Ishikawa (cell line): ENCODE data around the gene ZNF783.

Experiments used
- CEBPB ChIP-seq: IDR thresholded peaks from 2 replicates; pipeline ENCODE4 v1.6.1; 2012
- CREB1 ChIP-seq: IDR thresholded peaks from 2 replicates; pipeline ENCODE4 v1.6.1; 2012; ENCODE audit warnings: low read depth
- EGR1 ChIP-seq: IDR thresholded peaks from 2 replicates; pipeline ENCODE4 v1.6.1; 2012
- EP300 ChIP-seq: IDR thresholded peaks from 2 replicates; pipeline ENCODE4 v1.6.1; 2012; ENCODE audit warnings: borderline replicate concordance
- FOXM1 ChIP-seq: IDR thresholded peaks from 2 replicates; pipeline ENCODE4 v1.6.1; 2012; ENCODE audit warnings: low read depth, borderline replicate concordance
- NFIC ChIP-seq: IDR thresholded peaks from 2 replicates; pipeline ENCODE4 v1.6.1; 2012
- RAD21 ChIP-seq: IDR thresholded peaks from 2 replicates; pipeline ENCODE4 v1.6.1; 2012; ENCODE audit warnings: low read depth
- TAF1 ChIP-seq: IDR thresholded peaks from 2 replicates; pipeline ENCODE4 v1.6.1; 2012; ENCODE audit warnings: low read depth, mild to moderate bottlenecking
- TCF12 ChIP-seq: IDR thresholded peaks from 2 replicates; pipeline ENCODE4 v1.6.1; 2012; ENCODE audit warnings: low read depth
- TEAD4 ChIP-seq: IDR thresholded peaks from 2 replicates; pipeline ENCODE4 v1.6.1; 2012
- YY1 ChIP-seq: IDR thresholded peaks from 2 replicates; pipeline ENCODE4 v1.6.1; 2012; ENCODE audit warnings: low read depth
- ZBTB7A ChIP-seq: IDR thresholded peaks from 2 replicates; pipeline ENCODE4 v1.6.1; 2012; ENCODE audit warnings: low read depth
- TF ChIP-seq, protein P1 (sequence below): IDR thresholded peaks from 2 replicates; pipeline ENCODE4 v1.6.1; 2012; ENCODE audit warnings: low read depth, mild to moderate bottlenecking
- TF ChIP-seq, protein P2 (sequence below): IDR thresholded peaks from 2 replicates; pipeline ENCODE4 v1.6.1; 2012
- TF ChIP-seq, protein P3 (sequence below): IDR thresholded peaks from 2 replicates; pipeline ENCODE4 v1.6.1; 2012

Gene ZNF783

DNA sequence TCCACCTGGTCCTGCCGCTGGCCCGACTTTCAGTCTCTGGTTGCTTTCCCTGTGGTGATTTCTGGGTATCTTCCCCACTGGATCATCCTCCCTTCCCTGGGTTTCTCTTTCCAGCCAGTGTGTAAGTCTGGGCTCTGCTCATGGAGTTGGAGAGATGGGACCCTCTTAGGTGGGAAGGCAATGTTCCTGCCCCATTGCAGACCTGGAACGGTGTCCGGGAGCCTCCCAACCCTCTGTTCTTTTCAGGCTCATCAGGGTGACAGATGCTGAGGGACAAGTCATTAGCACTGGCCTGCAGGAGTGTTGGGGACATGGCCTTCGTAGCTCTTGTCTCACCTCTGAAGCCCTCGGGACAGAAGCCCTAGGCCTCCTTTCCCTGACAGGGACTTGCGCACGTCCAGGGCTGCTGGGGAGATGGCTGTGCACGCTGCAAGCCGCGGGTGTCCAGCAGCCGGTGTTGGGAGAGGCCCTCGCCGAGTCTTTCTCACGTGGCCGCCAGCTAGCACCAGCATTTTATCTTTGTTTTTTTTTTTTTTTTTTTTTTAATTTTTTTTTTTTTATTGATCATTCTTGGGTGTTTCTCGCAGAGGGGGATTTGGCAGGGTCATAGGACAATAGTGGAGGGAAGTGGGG lies 17.2 kb downstream of the ZNF783 start:
- TF ChIP-seq ZBTB7A, result no peak
- TF ChIP-seq CREB1, result no peak
- TF ChIP-seq CEBPB, result no peak
- no peak for TF ChIP-seq NFIC
- TF ChIP-seq TEAD4, result no peak
- TF ChIP-seq TAF1, result no peak
- TF ChIP-seq TCF12, result no peak
- TF ChIP-seq EP300, result no peak
- TF ChIP-seq, protein P1, sequence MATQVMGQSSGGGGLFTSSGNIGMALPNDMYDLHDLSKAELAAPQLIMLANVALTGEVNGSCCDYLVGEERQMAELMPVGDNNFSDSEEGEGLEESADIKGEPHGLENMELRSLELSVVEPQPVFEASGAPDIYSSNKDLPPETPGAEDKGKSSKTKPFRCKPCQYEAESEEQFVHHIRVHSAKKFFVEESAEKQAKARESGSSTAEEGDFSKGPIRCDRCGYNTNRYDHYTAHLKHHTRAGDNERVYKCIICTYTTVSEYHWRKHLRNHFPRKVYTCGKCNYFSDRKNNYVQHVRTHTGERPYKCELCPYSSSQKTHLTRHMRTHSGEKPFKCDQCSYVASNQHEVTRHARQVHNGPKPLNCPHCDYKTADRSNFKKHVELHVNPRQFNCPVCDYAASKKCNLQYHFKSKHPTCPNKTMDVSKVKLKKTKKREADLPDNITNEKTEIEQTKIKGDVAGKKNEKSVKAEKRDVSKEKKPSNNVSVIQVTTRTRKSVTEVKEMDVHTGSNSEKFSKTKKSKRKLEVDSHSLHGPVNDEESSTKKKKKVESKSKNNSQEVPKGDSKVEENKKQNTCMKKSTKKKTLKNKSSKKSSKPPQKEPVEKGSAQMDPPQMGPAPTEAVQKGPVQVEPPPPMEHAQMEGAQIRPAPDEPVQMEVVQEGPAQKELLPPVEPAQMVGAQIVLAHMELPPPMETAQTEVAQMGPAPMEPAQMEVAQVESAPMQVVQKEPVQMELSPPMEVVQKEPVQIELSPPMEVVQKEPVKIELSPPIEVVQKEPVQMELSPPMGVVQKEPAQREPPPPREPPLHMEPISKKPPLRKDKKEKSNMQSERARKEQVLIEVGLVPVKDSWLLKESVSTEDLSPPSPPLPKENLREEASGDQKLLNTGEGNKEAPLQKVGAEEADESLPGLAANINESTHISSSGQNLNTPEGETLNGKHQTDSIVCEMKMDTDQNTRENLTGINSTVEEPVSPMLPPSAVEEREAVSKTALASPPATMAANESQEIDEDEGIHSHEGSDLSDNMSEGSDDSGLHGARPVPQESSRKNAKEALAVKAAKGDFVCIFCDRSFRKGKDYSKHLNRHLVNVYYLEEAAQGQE, result no peak
- no peak for TF ChIP-seq EGR1
- no peak for TF ChIP-seq YY1

DNA sequence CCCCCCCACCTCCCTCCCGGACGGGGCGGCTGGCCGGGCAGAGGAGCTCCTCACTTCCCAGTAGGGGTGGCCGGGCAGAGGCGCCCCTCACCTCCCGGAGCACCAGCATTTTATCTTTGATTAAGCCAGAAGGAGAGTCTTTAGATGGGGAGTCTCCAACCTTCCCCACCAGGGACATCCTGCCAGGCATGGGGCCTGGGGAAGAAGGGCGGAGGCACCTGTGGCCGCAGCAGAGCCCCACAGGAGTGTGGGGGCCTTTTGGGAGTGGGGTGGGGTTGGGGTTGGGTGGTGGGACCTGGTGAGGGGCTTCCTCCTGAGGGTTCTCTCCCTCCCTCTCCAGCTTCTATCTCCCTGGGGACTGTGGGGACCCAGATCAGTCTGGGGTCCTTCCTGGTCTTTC lies 18.2 kb downstream of the ZNF783 start:
- TF ChIP-seq FOXM1 (no peak), EGR1 (no peak), ZBTB7A (no peak), YY1 (no peak), CREB1 (no peak), CEBPB (no peak), EP300 (no peak), TAF1 (no peak), NFIC (no peak), TCF12 (no peak)
- TF ChIP-seq, protein P1, result no peak

DNA sequence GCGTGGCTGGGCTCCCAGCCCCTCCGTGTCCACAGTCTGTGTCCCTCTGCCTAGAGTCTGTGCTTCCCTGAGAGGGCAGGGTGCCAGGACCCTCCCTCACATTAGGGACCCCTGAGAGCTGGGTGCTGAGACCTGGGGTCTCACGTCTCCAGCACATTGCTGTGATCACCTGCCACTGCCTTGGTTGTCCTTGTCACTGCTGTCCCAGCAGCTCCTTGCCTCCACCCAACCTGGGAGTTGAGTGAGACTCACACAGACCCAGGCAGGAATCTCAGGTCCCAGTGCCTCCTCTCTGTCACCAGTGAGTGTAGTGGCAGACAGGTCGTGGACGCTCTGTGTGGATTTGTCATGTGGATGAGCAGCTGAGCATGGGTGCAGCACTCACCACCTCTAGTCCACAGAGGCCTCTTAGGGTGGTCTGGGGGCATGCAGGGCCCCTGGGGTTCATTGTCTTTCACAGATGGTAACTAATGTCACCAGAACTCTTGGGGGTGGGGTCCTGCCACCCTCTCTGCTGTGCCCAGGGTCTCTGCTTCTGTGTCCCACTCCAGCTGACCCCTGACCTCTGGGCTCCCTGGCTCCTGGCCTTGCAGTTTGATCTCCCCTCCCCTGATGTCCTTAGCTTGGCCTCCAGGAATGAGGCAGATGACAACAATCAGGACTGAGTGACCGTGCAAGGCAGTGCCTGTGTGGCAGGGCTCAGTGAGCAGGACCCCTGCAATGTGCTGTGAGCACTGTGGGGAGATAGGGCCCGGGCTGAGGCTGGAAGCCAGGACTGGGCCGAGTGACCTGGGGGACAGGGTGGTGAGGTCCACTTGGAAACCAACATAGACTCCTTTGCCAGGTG lies 18.9 kb downstream of the ZNF783 start:
- TF ChIP-seq, protein P1, result no peak
- TF ChIP-seq YY1, result no peak

DNA sequence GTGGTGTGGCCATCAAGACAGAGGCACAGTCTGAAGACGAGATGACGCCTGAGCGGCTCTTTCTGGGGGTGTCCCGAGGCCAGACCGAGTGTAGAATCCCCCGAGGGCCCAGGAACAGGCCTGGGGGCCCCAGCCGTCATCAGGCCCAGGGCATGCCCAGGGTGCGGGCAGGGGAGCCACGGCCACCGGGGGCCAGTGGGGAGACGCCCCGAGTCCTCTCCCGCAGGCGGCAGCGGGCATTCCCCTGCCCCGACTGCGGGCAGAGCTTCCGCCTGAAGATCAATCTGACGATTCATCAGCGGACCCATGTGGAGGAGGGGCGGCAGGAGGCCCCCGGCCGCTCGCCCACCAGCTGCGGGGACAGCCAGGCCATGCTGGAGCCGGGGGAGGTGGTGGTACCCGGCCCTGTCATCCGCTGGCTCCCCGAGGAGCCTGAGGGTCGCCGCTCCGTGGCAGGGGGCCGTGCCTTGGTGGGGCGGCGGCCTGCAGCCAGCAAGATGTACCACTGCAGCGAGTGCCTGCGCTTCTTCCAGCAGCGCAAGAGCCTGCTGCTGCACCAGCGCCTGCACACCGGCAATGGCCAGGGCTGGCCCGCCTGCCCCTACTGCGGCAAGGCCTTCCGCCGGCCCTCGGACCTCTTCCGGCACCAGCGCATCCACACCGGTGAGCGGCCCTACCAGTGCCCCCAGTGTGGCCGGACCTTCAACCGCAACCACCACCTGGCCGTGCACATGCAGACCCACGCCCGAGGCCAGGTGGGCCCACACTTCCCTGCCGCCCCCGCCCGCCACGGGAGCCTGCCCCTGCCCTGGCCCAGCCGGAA lies 19.7 kb downstream of the ZNF783 start:
- no peak for TF ChIP-seq RAD21
- TF ChIP-seq EGR1, result no peak
- TF ChIP-seq TAF1, result no peak
- TF ChIP-seq FOXM1, result no peak
- TF ChIP-seq, protein P1, result no peak
- TF ChIP-seq, protein P2, sequence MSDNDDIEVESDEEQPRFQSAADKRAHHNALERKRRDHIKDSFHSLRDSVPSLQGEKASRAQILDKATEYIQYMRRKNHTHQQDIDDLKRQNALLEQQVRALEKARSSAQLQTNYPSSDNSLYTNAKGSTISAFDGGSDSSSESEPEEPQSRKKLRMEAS, result no peak
- TF ChIP-seq YY1, result no peak
- TF ChIP-seq ZBTB7A, result no peak
- TF ChIP-seq, protein P3, sequence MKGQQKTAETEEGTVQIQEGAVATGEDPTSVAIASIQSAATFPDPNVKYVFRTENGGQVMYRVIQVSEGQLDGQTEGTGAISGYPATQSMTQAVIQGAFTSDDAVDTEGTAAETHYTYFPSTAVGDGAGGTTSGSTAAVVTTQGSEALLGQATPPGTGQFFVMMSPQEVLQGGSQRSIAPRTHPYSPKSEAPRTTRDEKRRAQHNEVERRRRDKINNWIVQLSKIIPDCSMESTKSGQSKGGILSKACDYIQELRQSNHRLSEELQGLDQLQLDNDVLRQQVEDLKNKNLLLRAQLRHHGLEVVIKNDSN, result no peak
- TF ChIP-seq EP300, result no peak
- no peak for TF ChIP-seq TEAD4
